HUES64 (cell line): ENCODE results near the gene ZSWIM3.
"Not testable (repeated sequence)": the region's sequence is repeated elsewhere in the genome, so short reads cannot be mapped to it uniquely, and the experiment has no call there.

Source experiments
- H3K27ac ChIP-seq: 2 replicates; pipeline ENCODE4 v1.7.0; 2013; ENCODE audit warnings: low read depth, low read length, inconsistent platforms
- H3K27me3 ChIP-seq: 2 replicates; pipeline ENCODE4 v1.6.1; 2013; ENCODE audit warnings: mild to moderate bottlenecking, low read length; ENCODE audit not compliant: insufficient read depth
- H3K36me3 ChIP-seq: 2 replicates; pipeline ENCODE4 v1.6.1; 2013; ENCODE audit warnings: mild to moderate bottlenecking, low read length; ENCODE audit not compliant: insufficient read depth
- H3K4me1 ChIP-seq: 2 replicates; pipeline ENCODE4 v1.6.1; 2013; ENCODE audit warnings: mild to moderate bottlenecking, low read length, moderate library complexity; ENCODE audit not compliant: insufficient read depth
- H3K4me3 ChIP-seq: 2 replicates; pipeline ENCODE4 v1.5.1; 2013; ENCODE audit warnings: mild to moderate bottlenecking, low read length, moderate library complexity
- H3K9ac ChIP-seq: 2 replicates; pipeline ENCODE4 v1.6.1; 2013; ENCODE audit warnings: mild to moderate bottlenecking, low read depth, low read length
- H3K9me3 ChIP-seq: 2 replicates; pipeline ENCODE4 v1.6.1; 2013; ENCODE audit warnings: low read depth, low read length; ENCODE audit not compliant: insufficient read depth
- WGBS: fragments of 150-250, 120-280 bp; methylation state at CpG from one replicate; pipeline ENCODE4 v1.1.7; 2013; ENCODE audit warnings: missing lambda C conversion rate; 5-methylcytosine and 5-hydroxymethylcytosine counted together

Gene ZSWIM3

GRCh38 chr20:45821947-45822346 is 35.5 kb upstream of the ZSWIM3 start:
- Histone ChIP-seq H3K27ac (no peak overlapping the region), H3K4me3 (no peak overlapping the region), H3K36me3 (peaks cover 10% of the 10 kb centered on the region), H3K9ac (no peak overlapping the region), H3K4me1 (no peaks in the 10 kb centered on the region; the same call in 1 of the 2 replicates), H3K9me3 (no peaks in the 10 kb centered on the region), H3K27me3 (peaks cover 12% of the 10 kb centered on the region)
- 84% methylated on average over 2 of the region's 2 CpGs for WGBS

DNA sequence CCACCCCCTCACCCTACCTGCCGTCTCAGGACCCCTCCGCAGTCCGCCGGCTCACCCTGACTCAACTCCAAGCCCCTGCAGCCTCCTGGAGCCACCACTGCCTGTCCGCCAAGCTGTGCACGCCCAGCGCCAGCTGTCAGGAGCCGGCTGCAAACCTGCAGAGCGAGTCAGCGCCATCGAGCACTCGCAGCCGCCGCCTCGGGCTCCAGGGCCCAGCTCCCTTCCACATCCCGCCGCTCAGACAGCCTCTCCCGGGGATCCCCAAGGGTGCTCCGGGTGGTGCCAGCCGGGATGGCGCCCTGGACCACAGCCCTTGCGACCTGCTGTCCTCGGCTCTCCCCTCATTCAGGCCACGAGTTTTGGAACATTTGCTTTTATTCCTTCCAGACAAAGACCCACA is 34.6 kb upstream of the ZSWIM3 start:
- WGBS, result 84% methylated on average over 24 of the region's 24 CpGs
- Histone ChIP-seq H3K27me3 (peaks cover 12% of the 10 kb centered on the region), H3K9me3 (no peaks in the 10 kb centered on the region), H3K36me3 (peaks cover under 1% of the 10 kb centered on the region; the same call in 1 of the 2 replicates), H3K9ac (no peak overlapping the region), H3K27ac (no peak overlapping the region), H3K4me3 (no peak overlapping the region; the same call in 1 of the 2 replicates), H3K4me1 (no peaks in the 10 kb centered on the region; the same call in 1 of the 2 replicates)

GRCh38 chr20:45823949-45824835 is 33.2 kb upstream of the ZSWIM3 start:
- Histone ChIP-seq H3K36me3 (no peaks in the 10 kb centered on the region), H3K9ac (0 out of 2 replicates have a peak overlapping the region, but pooled peaks have one; percentile 45), H3K27ac (no peak overlapping the region), H3K4me3 (peak overlapping the region; percentile 40), H3K4me1 (no peaks in the 10 kb centered on the region; the same call in 1 of the 2 replicates), H3K9me3 (no peaks in the 10 kb centered on the region), H3K27me3 (peaks cover 12% of the 10 kb centered on the region)
- WGBS, result 41% methylated on average over 57 of the region's 57 CpGs

GRCh38 chr20:45826381-45827019 is 30.9 kb upstream of the ZSWIM3 start:
- H3K4me1 ChIP-seq, result no peaks in the 10 kb centered on the region; the same call in 1 of the 2 replicates
- no peaks in the 10 kb centered on the region for H3K36me3 ChIP-seq
- no peak overlapping the region for H3K4me3 ChIP-seq
- H3K9ac ChIP-seq, result no peak overlapping the region
- peaks cover 12% of the 10 kb centered on the region for H3K27me3 ChIP-seq
- no peaks in the 10 kb centered on the region for H3K9me3 ChIP-seq
- WGBS, result 69% methylated on average over 6 of the region's 6 CpGs
- H3K27ac ChIP-seq, result no peak overlapping the region

GRCh38 chr20:45827030-45827652 is 30.3 kb upstream of the ZSWIM3 start, which contains the start of gene TNNC2:
TSS of gene TNNC2 (minus strand) at chr20:45827312. CDS start at chr20:45827248, 64 bp downstream.
- peaks cover 12% of the 10 kb centered on the region for H3K27me3 ChIP-seq
- no peak within 1 kb of the TSS for H3K27ac ChIP-seq
- H3K36me3 ChIP-seq, result no peaks in the 10 kb centered on the region
- WGBS, result 89% methylated on average over 8 of the region's 8 CpGs
- no peaks in the 10 kb centered on the region; the same call in 1 of the 2 replicates for H3K4me1 ChIP-seq
- H3K4me3 ChIP-seq, result no peak within 1 kb of the TSS
- H3K9ac ChIP-seq, result no peak within 1 kb of the TSS
- H3K9me3 ChIP-seq, result no peaks in the 10 kb centered on the region

DNA sequence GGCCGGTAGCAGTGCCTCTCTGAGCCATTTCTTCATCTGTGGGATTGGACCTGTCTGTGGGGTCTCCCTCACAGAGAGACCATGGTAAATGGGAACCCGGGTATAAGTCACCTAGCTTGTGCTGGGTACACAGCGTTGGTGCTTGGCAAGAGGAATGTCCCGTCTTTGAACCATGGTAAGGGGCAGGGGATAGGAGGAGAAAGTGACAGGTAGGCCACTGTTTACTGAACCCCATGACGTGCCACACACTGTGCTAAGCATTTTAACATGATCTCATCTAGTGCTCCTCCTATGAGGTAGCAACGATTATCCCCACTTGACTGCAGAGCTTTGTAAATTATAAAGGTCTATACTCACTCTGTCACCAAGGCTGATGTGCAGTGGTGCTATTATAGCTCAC is 29.7 kb upstream of the ZSWIM3 start:
- H3K36me3 ChIP-seq, result no peaks in the 10 kb centered on the region
- no peaks in the 10 kb centered on the region for H3K9me3 ChIP-seq
- H3K9ac ChIP-seq, result no peak overlapping the region
- WGBS, result 91% methylated on average over 6 of the region's 6 CpGs
- H3K27ac ChIP-seq, result no peak overlapping the region
- peaks cover 12% of the 10 kb centered on the region for H3K27me3 ChIP-seq
- H3K4me1 ChIP-seq, result no peaks in the 10 kb centered on the region; the same call in 1 of the 2 replicates
- no peak overlapping the region for H3K4me3 ChIP-seq

DNA sequence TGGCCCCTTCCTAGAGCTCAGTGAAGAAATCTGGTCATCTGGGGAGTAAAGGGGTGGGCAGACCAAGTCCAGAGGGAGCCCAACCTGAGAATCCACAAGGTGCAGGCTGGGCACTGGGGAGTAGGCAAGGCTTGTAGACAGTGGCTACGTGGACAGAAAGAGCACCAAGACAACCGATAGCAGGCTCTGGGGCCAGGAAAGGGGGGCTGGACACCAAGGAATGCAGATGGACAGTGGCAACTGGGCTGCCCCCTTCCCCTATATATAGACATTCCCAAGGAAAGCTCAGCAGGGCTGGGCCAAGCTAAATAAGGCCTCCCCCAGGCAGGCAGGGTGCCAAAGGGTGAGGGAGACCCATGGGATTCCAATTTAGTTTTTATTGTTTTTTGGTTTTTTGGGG is 28.8 kb upstream of the ZSWIM3 start:
- Histone ChIP-seq H3K36me3 (no peaks in the 10 kb centered on the region), H3K4me3 (no peak overlapping the region), H3K27me3 (peaks cover 6% of the 10 kb centered on the region), H3K9me3 (no peaks in the 10 kb centered on the region), H3K27ac (no peak overlapping the region), H3K9ac (no peak overlapping the region), H3K4me1 (peaks cover 5% of the 10 kb centered on the region)
- WGBS, result 77% methylated on average over 2 of the region's 2 CpGs

DNA sequence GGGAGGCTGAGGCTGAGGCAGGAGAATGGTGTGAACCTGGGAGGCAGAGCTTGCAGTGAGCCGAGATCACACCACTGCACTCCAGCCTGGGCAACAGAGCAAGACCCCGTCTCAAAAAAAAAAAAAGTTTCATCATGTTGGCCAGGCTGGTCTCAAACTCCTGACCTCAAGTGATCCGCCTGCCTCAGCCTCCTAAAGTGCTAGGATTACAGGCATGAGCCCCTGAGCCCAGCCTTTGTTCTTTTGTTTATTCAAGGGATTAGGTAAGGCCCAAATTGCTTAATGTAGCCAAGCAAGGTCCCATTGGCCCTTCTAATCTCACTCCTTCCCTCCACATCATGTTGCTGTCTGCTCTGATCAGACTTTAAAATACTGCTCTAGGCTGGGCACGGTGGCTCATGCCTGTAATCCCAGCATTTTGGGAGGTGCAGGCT is 27.7 kb upstream of the ZSWIM3 start:
- not testable (repeated sequence) for H3K4me1 ChIP-seq, H3K9ac ChIP-seq, H3K27me3 ChIP-seq, H3K4me3 ChIP-seq, H3K9me3 ChIP-seq, H3K27ac ChIP-seq, H3K36me3 ChIP-seq
- WGBS, result 90% methylated on average over 4 of the region's 4 CpGs

GRCh38 chr20:45832619-45833018 is 24.8 kb upstream of the ZSWIM3 start:
- H3K4me3 ChIP-seq, result no peak overlapping the region
- no peaks in the 10 kb centered on the region for H3K27me3 ChIP-seq
- peaks cover 5% of the 10 kb centered on the region for H3K4me1 ChIP-seq
- no peak overlapping the region for H3K9ac ChIP-seq
- H3K27ac ChIP-seq, result no peak overlapping the region
- H3K9me3 ChIP-seq, result no peaks in the 10 kb centered on the region
- H3K36me3 ChIP-seq, result peaks cover 18% of the 10 kb centered on the region; the same call in 1 of the 2 replicates
- 91% methylated on average over 4 of the region's 4 CpGs for WGBS

DNA sequence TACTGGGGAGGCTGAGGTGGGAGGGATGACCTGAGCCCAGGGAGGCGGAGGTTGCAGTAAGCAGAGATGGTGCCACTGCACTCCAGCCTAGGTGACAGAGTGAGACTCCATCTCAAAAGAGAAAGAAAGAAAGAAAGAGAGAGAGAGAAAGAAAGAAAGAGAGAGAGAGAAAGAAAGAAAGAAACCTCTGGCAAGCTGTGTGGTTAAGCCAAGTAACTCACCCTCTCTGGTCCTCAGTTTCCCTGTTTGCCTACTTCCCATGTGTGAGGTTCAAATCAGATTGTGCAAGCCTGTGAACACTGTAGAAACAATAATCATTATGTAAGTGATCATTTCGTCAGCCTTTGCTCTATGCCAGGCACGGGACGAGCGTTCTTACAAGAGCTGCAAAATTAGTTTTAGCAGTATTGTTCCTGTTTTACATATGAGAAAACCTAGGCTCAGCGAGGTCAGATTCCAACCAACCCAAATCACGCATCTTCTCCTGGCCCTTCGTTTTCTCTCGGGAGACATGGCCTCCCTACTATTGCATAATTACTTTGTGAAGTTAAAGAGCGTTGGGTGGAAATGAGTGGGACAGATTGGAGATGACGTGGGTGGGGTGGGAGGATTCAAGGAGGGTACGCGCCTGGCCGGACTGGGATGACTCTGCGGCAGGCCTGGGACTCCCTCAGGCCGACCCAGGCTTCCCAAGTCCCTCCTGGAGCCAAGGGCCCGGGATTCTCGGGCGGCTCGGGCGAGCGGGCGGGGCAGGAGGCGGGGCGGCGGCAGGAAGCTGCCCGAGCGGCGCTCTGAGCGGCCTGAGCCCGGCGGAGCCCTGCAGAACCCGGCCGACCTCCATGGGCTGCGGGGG is 24.2 kb upstream of the ZSWIM3 start, which contains the start of gene SNX21:
Gene SNX21, plus strand, starts transcription at position 770 of the 853 bp plus-strand sequence. CDS start 121 bp downstream, outside the sequence.
- Histone ChIP-seq H3K27ac (peak within 1 kb of the TSS; percentile 80), H3K9ac (peak within 1 kb of the TSS; percentile 75), H3K36me3 (peaks cover 21% of the 10 kb centered on the region; the same call in 1 of the 2 replicates), H3K9me3 (no peaks in the 10 kb centered on the region), H3K4me3 (peak within 1 kb of the TSS; percentile 79), H3K27me3 (no peaks in the 10 kb centered on the region), H3K4me1 (peaks cover 5% of the 10 kb centered on the region)
- 13% methylated on average over 35 of the region's 35 CpGs for WGBS
